ENCODE data around the gene TFCP2. TPM values are rescaled to one million over a fixed set of nuclear protein-coding genes. Genes with fewer than 3 reads are reported as not detected.

TFCP2 gene
- total and polyA plus RNA-seq, 2 of the 13 experiments (the other 11 are each of a cell fraction or from before 2014, with no cell fraction given): 7.6 to 10.0 TPM

DNA sequence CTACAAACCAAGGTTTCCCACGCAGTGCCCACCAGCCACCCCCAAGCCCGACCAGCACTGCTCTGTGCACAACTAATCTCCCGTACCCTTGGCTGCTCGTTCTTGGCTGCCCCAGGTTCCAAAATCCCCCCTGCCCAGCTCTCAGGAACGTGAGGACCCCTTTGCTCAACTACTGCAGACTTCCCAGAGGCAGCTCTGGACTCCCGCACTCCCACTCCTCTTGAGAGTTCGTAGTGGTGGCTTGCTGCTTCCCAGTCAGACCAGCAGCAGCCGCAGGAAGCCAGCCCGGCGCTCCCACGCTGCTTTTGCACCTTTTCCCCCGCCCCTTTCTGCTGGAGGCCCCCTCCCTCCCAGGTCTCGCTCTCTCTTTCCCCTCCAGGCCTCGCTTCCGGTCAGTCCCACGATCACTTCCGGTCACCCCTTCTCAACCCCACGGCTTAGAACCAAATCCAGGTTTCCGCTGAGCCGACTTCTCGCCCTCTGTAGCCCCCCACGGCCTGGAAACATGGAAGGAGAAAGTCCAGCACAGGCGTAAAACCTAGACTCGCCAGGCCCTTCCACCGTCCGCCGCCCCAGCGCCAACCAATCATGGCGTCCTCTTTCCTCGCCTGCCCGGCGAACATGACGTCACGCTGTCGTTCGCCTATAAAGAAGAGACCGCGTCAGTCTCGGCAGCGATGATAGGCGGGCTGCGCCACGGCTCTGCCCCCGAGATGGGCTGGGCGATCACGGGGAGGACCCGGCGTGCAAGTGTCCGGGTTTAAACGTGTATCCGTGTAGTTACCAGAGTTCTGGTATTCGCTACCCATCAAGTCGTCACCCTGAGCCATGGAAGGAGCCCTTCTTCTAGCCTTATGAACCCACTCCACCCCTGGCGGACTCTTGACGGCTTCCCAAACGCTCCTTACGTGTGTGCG, at the start of gene TFCP2 (continued):
- TF ChIP-seq KAT7 (CRISPR knock-in tag; IDR thresholded peaks at IDR 0.05; ENCODE audit: borderline replicate concordance) (0 out of 2 replicates have a peak, but pooled peaks have one; percentile 91), GABPB1 (CRISPR knock-in tag; IDR thresholded peaks at IDR 0.05) (peak; percentile 94), AKAP8 (CRISPR knock-in tag; IDR thresholded peaks at IDR 0.05) (0 out of 2 replicates have a peak, but pooled peaks have one; percentile 33), HES4 (CRISPR knock-in tag; IDR thresholded peaks at IDR 0.05; ENCODE audit: borderline replicate concordance) (peak; percentile 69), NFYB (CRISPR knock-in tag; IDR thresholded peaks at IDR 0.05) (peak; percentile 94), GLI4 (CRISPR knock-in tag; IDR thresholded peaks at IDR 0.05; ENCODE audit: borderline replicate concordance) (0 out of 2 replicates have a peak, but pooled peaks have one; percentile 57), KLF13 (CRISPR knock-in tag; IDR thresholded peaks at IDR 0.05) (no peak), SMAD9 (CRISPR knock-in tag; IDR thresholded peaks at IDR 0.05) (0 out of 2 replicates have a peak, but pooled peaks have one; percentile 38), ZSCAN29 (CRISPR knock-in tag; conservative IDR thresholded peaks at IDR 0.05) (no peak), ZNF329 (CRISPR knock-in tag; IDR thresholded peaks at IDR 0.05; ENCODE audit: low read depth) (no peak), ZNF282 (IDR thresholded peaks at IDR 0.05; ENCODE audit: partially characterized antibody) (no peak), TCF12 (IDR thresholded peaks at IDR 0.05) (no peak), TCF12 (CRISPR knock-in tag; IDR thresholded peaks at IDR 0.05) (0 out of 2 replicates have a peak, but pooled peaks have one; percentile 46), ZIK1 (CRISPR knock-in tag; IDR thresholded peaks at IDR 0.05; ENCODE audit: borderline replicate concordance, low read depth) (no peak), TSC22D2 (CRISPR knock-in tag; IDR thresholded peaks at IDR 0.05; ENCODE audit: borderline replicate concordance) (no peak), HNRNPLL (IDR thresholded peaks at IDR 0.05; ENCODE audit: low read depth, low read length, poor library complexity, severe bottlenecking) (peak; percentile 79)
- TF ChIP-seq, protein P1, sequence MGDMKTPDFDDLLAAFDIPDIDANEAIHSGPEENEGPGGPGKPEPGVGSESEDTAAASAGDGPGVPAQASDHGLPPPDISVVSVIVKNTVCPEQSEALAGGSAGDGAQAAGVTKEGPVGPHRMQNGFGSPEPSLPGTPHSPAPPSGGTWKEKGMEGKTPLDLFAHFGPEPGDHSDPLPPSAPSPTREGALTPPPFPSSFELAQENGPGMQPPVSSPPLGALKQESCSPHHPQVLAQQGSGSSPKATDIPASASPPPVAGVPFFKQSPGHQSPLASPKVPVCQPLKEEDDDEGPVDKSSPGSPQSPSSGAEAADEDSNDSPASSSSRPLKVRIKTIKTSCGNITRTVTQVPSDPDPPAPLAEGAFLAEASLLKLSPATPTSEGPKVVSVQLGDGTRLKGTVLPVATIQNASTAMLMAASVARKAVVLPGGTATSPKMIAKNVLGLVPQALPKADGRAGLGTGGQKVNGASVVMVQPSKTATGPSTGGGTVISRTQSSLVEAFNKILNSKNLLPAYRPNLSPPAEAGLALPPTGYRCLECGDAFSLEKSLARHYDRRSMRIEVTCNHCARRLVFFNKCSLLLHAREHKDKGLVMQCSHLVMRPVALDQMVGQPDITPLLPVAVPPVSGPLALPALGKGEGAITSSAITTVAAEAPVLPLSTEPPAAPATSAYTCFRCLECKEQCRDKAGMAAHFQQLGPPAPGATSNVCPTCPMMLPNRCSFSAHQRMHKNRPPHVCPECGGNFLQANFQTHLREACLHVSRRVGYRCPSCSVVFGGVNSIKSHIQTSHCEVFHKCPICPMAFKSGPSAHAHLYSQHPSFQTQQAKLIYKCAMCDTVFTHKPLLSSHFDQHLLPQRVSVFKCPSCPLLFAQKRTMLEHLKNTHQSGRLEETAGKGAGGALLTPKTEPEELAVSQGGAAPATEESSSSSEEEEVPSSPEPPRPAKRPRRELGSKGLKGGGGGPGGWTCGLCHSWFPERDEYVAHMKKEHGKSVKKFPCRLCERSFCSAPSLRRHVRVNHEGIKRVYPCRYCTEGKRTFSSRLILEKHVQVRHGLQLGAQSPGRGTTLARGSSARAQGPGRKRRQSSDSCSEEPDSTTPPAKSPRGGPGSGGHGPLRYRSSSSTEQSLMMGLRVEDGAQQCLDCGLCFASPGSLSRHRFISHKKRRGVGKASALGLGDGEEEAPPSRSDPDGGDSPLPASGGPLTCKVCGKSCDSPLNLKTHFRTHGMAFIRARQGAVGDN (CRISPR knock-in tag; IDR thresholded peaks at IDR 0.05): peak; percentile 93
- TF ChIP-seq, protein P2, sequence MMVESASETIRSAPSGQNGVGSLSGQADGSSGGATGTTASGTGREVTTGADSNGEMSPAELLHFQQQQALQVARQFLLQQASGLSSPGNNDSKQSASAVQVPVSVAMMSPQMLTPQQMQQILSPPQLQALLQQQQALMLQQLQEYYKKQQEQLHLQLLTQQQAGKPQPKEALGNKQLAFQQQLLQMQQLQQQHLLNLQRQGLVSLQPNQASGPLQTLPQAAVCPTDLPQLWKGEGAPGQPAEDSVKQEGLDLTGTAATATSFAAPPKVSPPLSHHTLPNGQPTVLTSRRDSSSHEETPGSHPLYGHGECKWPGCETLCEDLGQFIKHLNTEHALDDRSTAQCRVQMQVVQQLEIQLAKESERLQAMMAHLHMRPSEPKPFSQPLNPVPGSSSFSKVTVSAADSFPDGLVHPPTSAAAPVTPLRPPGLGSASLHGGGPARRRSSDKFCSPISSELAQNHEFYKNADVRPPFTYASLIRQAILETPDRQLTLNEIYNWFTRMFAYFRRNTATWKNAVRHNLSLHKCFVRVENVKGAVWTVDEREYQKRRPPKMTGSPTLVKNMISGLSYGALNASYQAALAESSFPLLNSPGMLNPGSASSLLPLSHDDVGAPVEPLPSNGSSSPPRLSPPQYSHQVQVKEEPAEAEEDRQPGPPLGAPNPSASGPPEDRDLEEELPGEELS (CRISPR knock-in tag; IDR thresholded peaks at IDR 0.05): no peak
- TF ChIP-seq, protein P3, sequence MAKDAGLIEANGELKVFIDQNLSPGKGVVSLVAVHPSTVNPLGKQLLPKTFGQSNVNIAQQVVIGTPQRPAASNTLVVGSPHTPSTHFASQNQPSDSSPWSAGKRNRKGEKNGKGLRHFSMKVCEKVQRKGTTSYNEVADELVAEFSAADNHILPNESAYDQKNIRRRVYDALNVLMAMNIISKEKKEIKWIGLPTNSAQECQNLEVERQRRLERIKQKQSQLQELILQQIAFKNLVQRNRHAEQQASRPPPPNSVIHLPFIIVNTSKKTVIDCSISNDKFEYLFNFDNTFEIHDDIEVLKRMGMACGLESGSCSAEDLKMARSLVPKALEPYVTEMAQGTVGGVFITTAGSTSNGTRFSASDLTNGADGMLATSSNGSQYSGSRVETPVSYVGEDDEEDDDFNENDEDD (CRISPR knock-in tag; IDR thresholded peaks at IDR 0.05; ENCODE audit: borderline replicate concordance): peak; percentile 4; the same call in 1 of the 2 replicates
- TF ChIP-seq, protein P4, sequence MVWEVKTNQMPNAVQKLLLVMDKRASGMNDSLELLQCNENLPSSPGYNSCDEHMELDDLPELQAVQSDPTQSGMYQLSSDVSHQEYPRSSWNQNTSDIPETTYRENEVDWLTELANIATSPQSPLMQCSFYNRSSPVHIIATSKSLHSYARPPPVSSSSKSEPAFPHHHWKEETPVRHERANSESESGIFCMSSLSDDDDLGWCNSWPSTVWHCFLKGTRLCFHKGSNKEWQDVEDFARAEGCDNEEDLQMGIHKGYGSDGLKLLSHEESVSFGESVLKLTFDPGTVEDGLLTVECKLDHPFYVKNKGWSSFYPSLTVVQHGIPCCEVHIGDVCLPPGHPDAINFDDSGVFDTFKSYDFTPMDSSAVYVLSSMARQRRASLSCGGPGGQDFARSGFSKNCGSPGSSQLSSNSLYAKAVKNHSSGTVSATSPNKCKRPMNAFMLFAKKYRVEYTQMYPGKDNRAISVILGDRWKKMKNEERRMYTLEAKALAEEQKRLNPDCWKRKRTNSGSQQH (CRISPR knock-in tag; IDR thresholded peaks at IDR 0.05; ENCODE audit: low read depth): peak; percentile 52; the same call in 1 of the 2 replicates

Measured in HepG2 (cell line).